Liver (tissue), 3 donors: Measurements from ENCODE around the gene CBY2.

ENCODE experiments used
- CTCF ChIP-seq: fragments of 150-350 bp; IDR thresholded peaks from 2 replicates; pipeline ENCODE4 v1.5.1; 2017; ENCODE audit warnings: improper control_type of control experiment, low read depth, low read length; ENCODE audit not compliant: missing input control
- GABPA ChIP-seq, 2 donors: IDR thresholded peaks in 1 of 2; conservative IDR thresholded peaks in 1 of 2; 2 replicates each; pipeline ENCODE4 v1.6.1; 2016; ENCODE audit warnings: antibody characterized with exemption in 2 of 2, mild to moderate bottlenecking in 1 of 2, moderate library complexity in 1 of 2
- MAX ChIP-seq: IDR thresholded peaks from 2 replicates; pipeline ENCODE4 v1.6.1; 2016; ENCODE audit warnings: antibody characterized with exemption
- REST ChIP-seq: IDR thresholded peaks from 2 replicates; pipeline ENCODE4 v1.6.1; 2016; ENCODE audit warnings: antibody characterized with exemption, mild to moderate bottlenecking
- YY1 ChIP-seq: IDR thresholded peaks from 2 replicates; pipeline ENCODE4 v1.6.1; 2016; ENCODE audit warnings: antibody characterized with exemption, mild to moderate bottlenecking
- donor health status: healthy.
- donor health status: healthy.

- TF ChIP-seq CTCF = no peak
- no peak for TF ChIP-seq YY1
- TF ChIP-seq REST = no peak
- TF ChIP-seq MAX = no peak
- no peak for TF ChIP-seq GABPA (IDR thresholded peaks at IDR 0.05 in 1 of 2, conservative IDR thresholded peaks at IDR 0.05 in 1 of 2)
Observed at GRCh38 chr13:45682494-45683008, 19.6 kb upstream of the CBY2 start.
